Sigmoid colon (tissue), 7 donors: ENCODE results near the gene MSI1. TPM values are rescaled to one million over a fixed set of nuclear protein-coding genes. Genes with fewer than 3 reads are reported as not detected.

Source experiments
- DNase-seq: peaks from one replicate; pipeline ENCODE4 v3.0.0-alpha.2; 2019
- H3K27ac ChIP-seq, 4 donors: fragments of 200-600 bp; sonication (generic); one replicate each; pipeline ENCODE4 v1.5.1; 2016 to 2019; ENCODE audit warnings: mild to moderate bottlenecking in 1 of 4
- H3K27me3 ChIP-seq, 3 donors: fragments of 200-600 bp; sonication (generic); one replicate each; pipeline ENCODE4 v1.5.1; 2019; ENCODE audit warnings: mild to moderate bottlenecking in 1 of 3
- H3K36me3 ChIP-seq, 4 donors: fragments of 200-600 bp; sonication (generic); one replicate each; pipeline ENCODE4 v1.5.1; 2016 to 2019
- H3K4me1 ChIP-seq, 4 donors: fragments of 200-600 bp; sonication (generic); one replicate each; pipeline ENCODE4 v1.5.1; 2017 to 2019
- H3K4me3 ChIP-seq, 4 donors: fragments of 200-600 bp; sonication (generic); one replicate each; pipeline ENCODE4 v1.5.1; 2017 to 2019; ENCODE audit warnings: mild to moderate bottlenecking in 2 of 4, moderate library complexity in 1 of 4
- H3K9me3 ChIP-seq, 4 donors: fragments of 200-600 bp in 3 of 4; sonication (generic) in 3 of 4; one replicate each; pipeline versions ENCODE4 v1.5.1 to v1.6.1; 2013 to 2019
- EP300 ChIP-seq, 4 donors: sonication (generic); formaldehyde crosslinking; IDR thresholded peaks; one replicate each; pipeline ENCODE4 v1.6.1; 2017; ENCODE audit warnings: antibody characterized with exemption in 4 of 4
- POLR2A ChIP-seq, 2 donors: fragments of 450-650 bp; IDR thresholded peaks; one replicate each; pipeline ENCODE4 v1.6.1; 2016; ENCODE audit warnings: antibody characterized with exemption in 2 of 2, mild to moderate bottlenecking in 2 of 2, moderate library complexity in 2 of 2
- POLR2AphosphoS5 ChIP-seq, 4 donors: sonication (generic); formaldehyde crosslinking; IDR thresholded peaks; one replicate each; pipeline ENCODE4 v1.6.1; 2017; ENCODE audit warnings: antibody characterized with exemption in 4 of 4
- WGBS, 2 donors: extraction: QIAGEN DNeasy Blood & Tissue Kit; methylation state at CpG; one replicate each; pipeline ENCODE4 v1.1.7; 2013; 5-methylcytosine and 5-hydroxymethylcytosine counted together
- intact Hi-C: fragments of 100-400 bp; cut with DNase I; formaldehyde crosslinking; loops from one replicate; pipeline ENCODE4 v1.15.1; 2023
- polyA plus RNA-seq, 3 donors: library from polyadenylated mRNA; stranded (reverse); fragments of 200-250 nt; gene quantifications; one replicate each; pipeline ENCODE4 v1.2.3, GENCODE V29; 2013
- total RNA-seq, 4 donors: library from RNA; depleted of rRNA; stranded (reverse); fragments of >200 nt; gene quantifications; one replicate each; pipeline ENCODE4 v1.1.0, GENCODE V29; 2016
- TF ChIP-seq, protein P1 (sequence below), 4 experiments: fragments of 450-650 bp in 3 of 4; fragments of 200-600 bp in 1 of 4; IDR thresholded peaks; one replicate each; pipeline ENCODE4 v1.5.1; 2016 to 2019; ENCODE audit warnings: antibody characterized with exemption in 4 of 4, mild to moderate bottlenecking in 3 of 4, moderate library complexity in 2 of 4
- donor health status: healthy with polysubstance abuse.
- donor health status: Bipolar disorder and iron deficiency.
- donor health status: healthy.

The MSI1 gene
- total and polyA plus RNA-seq, 7 donors: 0.60 to 1.2 (median 0.91) TPM; not detected in 3

DNA sequence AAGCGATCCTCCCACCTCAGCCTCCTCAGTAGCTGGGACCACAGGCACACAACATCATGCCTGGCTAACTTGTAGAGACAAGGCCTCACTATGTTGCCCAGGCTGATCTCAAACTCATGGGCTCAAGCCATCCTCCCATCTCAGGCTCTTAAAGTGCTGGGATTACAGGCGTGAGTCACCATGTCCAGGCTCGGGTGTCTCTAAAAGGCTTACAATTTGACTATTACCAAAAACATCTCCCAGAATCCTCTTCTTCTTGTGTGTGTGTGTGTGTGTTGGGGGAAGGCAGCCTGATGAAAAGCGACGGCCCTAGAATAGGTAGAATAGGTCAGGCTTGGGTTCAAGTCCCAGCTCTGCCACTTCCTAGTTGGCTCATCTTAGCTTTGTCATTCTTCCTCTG, 16.8 kb downstream of the MSI1 start:
- DNase-seq: no peak
- H3K27me3 ChIP-seq: no peaks in the 10 kb centered on the region
- peaks cover 0 to 5% (median 3%) of the 10 kb centered on the region in 4 donors for H3K4me1 ChIP-seq
- intact Hi-C loops: no loop called here
- TF ChIP-seq, protein P1, sequence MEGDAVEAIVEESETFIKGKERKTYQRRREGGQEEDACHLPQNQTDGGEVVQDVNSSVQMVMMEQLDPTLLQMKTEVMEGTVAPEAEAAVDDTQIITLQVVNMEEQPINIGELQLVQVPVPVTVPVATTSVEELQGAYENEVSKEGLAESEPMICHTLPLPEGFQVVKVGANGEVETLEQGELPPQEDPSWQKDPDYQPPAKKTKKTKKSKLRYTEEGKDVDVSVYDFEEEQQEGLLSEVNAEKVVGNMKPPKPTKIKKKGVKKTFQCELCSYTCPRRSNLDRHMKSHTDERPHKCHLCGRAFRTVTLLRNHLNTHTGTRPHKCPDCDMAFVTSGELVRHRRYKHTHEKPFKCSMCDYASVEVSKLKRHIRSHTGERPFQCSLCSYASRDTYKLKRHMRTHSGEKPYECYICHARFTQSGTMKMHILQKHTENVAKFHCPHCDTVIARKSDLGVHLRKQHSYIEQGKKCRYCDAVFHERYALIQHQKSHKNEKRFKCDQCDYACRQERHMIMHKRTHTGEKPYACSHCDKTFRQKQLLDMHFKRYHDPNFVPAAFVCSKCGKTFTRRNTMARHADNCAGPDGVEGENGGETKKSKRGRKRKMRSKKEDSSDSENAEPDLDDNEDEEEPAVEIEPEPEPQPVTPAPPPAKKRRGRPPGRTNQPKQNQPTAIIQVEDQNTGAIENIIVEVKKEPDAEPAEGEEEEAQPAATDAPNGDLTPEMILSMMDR (IDR thresholded peaks at IDR 0.05): no peak
- no peak for TF ChIP-seq POLR2A (IDR thresholded peaks at IDR 0.05)
- TF ChIP-seq POLR2AphosphoS5 (IDR thresholded peaks at IDR 0.05): no peak
- TF ChIP-seq EP300 (IDR thresholded peaks at IDR 0.05): no peak
- H3K9me3 ChIP-seq: no peaks in the 10 kb centered on the region
- no peaks in the 10 kb centered on the region for H3K36me3 ChIP-seq
- H3K4me3 ChIP-seq: no peak overlapping the region
- WGBS, 2 donors: 71 to 87% methylated on average over 5 of the region's 5 CpGs
- H3K27ac ChIP-seq: no peak overlapping the region

DNA sequence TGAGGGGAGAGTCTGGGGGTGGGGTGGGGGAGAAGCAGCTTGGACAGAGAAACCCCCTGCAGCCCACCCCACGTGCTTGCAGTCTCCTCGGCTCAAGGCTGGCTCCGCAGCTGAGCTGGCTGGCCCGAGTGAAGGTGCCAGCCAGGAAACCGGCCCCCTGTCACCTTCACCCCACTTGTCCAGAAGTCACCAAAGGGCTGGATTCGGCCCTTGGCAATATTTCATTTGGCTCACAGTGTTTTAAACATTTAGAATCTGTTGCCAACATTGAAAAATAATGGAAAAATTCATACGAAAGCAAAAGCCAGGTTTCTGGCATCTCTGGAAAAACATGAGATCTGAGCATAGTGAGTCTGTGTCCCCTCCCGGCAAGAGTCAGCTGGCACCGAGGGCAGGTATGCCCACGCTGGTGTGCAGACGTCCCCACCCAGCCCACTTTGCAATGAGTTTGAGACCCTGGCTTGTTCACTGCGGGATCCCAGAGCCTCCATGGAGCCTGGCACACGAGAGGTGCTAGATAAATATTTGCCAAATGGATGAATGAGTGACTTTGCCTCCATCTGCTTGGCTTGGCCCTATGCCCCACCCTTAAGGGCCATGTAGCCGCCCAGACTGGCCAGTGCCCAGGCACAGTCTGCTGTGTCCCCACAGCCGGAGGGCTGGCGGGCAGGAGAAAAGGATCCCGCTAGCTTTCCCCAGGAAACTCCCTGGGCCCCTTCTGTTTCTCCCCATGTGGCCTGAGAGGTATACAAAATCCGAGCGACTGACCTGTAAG, 18.2 kb downstream of the MSI1 start:
- Histone ChIP-seq H3K36me3 (no peaks in the 10 kb centered on the region), H3K4me3 (no peak overlapping the region), H3K9me3 (no peaks in the 10 kb centered on the region), H3K27ac (no peak overlapping the region), H3K4me1 (no peaks in the 10 kb centered on the region), H3K27me3 (no peaks in the 10 kb centered on the region)
- WGBS, 2 donors: 53 to 79% methylated on average over 19 of the region's 19 CpGs
- intact Hi-C loops: no loop called here
- no peak for DNase-seq
- TF ChIP-seq, protein P1 (IDR thresholded peaks at IDR 0.05): no peak
- TF ChIP-seq POLR2AphosphoS5 (IDR thresholded peaks at IDR 0.05): no peak

DNA sequence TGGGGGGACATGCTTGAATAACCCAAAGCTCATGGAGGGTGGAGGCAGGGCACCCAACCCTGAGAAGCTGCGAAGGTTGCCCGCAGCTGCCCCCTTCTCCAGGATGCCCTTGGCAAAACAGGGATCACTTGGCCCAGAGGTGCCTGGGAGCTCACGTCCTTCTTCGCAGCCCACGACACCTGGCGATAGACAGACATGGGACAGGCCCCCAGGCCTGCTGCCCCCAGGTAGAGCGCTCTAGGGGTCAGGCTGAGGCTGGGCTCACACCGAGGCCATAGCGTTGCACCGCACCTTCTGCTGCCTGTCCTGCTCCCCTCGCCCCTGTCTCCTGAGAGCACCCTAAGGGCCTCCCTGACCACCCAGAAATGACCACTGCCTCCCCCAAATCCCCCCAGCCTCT, 21.2 kb downstream of the MSI1 start:
- DNase-seq: no peak
- no peak for TF ChIP-seq EP300 (IDR thresholded peaks at IDR 0.05)
- no peak for TF ChIP-seq POLR2AphosphoS5 (IDR thresholded peaks at IDR 0.05)
- TF ChIP-seq POLR2A (IDR thresholded peaks at IDR 0.05): no peak
- TF ChIP-seq, protein P1 (IDR thresholded peaks at IDR 0.05): no peak
- WGBS, 2 donors: 95 to 96% methylated on average over 11 of the region's 11 CpGs
- no peaks in the 10 kb centered on the region for H3K27me3 ChIP-seq
- no peaks in the 10 kb centered on the region for H3K9me3 ChIP-seq
- H3K4me3 ChIP-seq: no peak overlapping the region
- H3K4me1 ChIP-seq: no peaks in the 10 kb centered on the region
- H3K36me3 ChIP-seq: no peaks in the 10 kb centered on the region
- no peak overlapping the region for H3K27ac ChIP-seq
- intact Hi-C loops: no loop called here

DNA sequence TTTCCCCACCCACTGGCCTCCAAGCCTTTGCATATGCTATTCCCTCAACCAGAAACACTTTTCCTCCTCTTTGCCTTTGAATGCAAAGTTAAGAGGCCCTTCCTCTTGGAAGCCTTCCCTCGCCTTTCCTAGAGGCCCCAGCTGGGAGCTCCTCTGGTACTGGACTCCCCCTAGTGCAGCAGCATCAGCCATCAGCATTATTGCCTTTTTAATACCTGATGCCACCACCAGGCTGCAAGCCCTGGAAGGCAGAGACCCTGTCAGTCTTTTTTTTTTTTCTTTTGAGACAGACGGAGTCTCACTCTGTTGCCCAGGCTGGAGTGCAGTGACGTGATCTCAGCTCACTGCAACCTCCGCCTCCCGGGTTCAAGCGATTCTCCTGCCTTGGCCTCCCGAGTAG, 22.3 kb downstream of the MSI1 start:
- no peaks in the 10 kb centered on the region for H3K9me3 ChIP-seq
- WGBS, 2 donors: 87 to 94% methylated on average over 7 of the region's 7 CpGs
- no peak overlapping the region for H3K4me3 ChIP-seq
- H3K27ac ChIP-seq: no peak overlapping the region
- H3K36me3 ChIP-seq: no peaks in the 10 kb centered on the region
- H3K4me1 ChIP-seq: no peaks in the 10 kb centered on the region
- TF ChIP-seq POLR2A (IDR thresholded peaks at IDR 0.05) (no peak), EP300 (IDR thresholded peaks at IDR 0.05) (no peak), POLR2AphosphoS5 (IDR thresholded peaks at IDR 0.05) (no peak)
- TF ChIP-seq, protein P1 (IDR thresholded peaks at IDR 0.05): no peak
- no peak for DNase-seq
- intact Hi-C loops: no loop called here
- H3K27me3 ChIP-seq: peaks cover 0 to 7% (median 0%) of the 10 kb centered on the region in 3 donors

DNA sequence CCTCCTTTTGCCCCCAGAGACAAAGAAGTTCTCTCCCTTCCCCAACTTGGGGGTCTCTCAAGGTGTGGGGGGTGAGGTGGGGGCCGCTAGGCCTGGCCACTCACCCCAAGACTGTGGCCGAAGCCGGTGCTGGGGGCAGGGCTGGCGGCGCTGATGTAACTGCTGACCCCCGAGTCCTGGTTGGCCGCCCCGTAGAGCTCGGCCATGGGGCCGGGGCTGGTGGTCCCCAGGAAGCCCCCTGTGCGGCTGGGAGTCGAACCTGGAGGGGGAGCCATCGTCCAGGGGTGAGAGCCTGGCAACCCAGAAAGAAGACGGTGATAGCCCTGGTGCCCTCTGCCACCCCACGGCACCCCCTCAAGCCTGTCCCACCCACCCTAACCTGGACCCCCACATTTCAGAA, 22.9 kb downstream of the MSI1 start:
- TF ChIP-seq POLR2AphosphoS5 (IDR thresholded peaks at IDR 0.05): no peak
- Histone ChIP-seq H3K4me3 (no peak overlapping the region), H3K27ac (no peak overlapping the region), H3K27me3 (peaks cover 0 to 7% (median 0%) of the 10 kb centered on the region in 3 donors), H3K9me3 (no peaks in the 10 kb centered on the region), H3K36me3 (no peaks in the 10 kb centered on the region), H3K4me1 (no peaks in the 10 kb centered on the region)
- no peak for DNase-seq
- intact Hi-C loops: no loop called here
- 94% methylated on average over 15 of the region's 15 CpGs for WGBS, 2 donors
